ENCODE measurements around the gene CTDP1.
A peak's percentile ranks its signal among the peaks of the same experiment; 100 is the strongest.

The CTDP1 gene

DNA sequence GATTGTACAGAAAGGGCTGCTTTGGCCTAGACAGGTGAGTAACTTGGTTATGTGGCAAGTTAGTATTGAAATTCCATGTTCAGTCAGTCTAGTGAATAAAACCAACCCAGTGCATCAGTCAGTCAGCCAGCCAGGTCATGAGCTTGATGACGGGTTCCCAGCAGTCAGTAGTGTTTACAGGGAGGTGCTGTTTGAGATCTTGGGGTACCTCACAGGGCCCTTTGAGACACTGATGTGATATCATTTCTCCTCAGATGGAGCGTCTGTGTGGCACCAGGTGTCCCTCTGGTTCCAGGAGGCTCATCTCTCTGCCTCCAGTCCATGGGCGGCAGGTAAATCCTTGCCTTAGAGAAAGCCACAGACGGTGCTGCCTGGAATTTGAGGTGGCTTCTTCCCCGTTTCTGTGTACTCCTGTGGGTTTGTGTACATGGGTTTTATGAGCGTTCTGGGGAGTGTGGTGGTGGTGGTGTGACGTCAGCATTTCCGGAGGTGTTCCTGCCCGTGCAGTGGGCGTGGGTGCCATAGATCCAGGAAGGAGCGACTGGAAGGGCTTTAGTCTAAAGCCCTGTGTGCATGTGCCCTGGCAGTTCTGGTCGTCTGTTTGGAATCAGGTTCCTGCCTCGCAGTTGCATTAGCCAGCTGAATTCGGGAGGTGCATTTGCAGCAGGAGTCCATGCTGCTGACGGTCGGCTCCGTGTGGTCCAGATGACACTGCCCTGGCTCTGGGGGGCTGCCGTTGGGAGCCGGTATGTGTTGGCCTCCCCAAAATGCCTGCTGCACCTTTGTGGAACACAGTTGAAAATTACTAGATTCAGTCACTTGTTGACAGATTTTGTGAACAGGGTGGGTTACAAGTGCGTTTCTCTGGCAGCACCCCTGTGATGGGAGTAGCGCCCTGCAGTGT, 2.1 kb downstream of the CTDP1 start:
- Histone ChIP-seq H3K36me3 (peaks cover 0 to 5% (median 0%) of the 10 kb centered on the region in 3 donors), H3K27me3 (no peaks in the 10 kb centered on the region), H3K4me3 (peak overlapping the region in 1 of 2 donors; percentile 89), H3K4me1 (peaks cover 0 to 37% (median 35%) of the 10 kb centered on the region in 4 donors), H3K9me3 (no peaks in the 10 kb centered on the region), H3K27ac (no peak overlapping the region)
- intact Hi-C loops (cut with DNase I; ENCODE audit: low total_unique reads), result loop anchor here (5.0 kb wide), 1 partner anchor 351 kb away; the partner anchor contains the start of gene RBFA
- no peak for TF ChIP-seq CTCF (IDR thresholded peaks at IDR 0.05)
- DNase-seq, result peak in 1 of 2 donors; percentile 39

- no peak for TF ChIP-seq CTCF (IDR thresholded peaks at IDR 0.05)
- H3K36me3 ChIP-seq, result peaks cover 0 to 5% (median 0%) of the 10 kb centered on the region in 3 donors
- no peaks in the 10 kb centered on the region for H3K9me3 ChIP-seq
- intact Hi-C loops (cut with DNase I; ENCODE audit: low total_unique reads), result loop anchor here (5.0 kb wide), 1 partner anchor 350 kb away; the partner anchor contains the start of gene RBFA
- H3K27ac ChIP-seq, result no peak overlapping the region
- no peaks in the 10 kb centered on the region for H3K27me3 ChIP-seq
- H3K4me3 ChIP-seq, result no peak overlapping the region
- peak in 1 of 2 donors; percentile 29 for DNase-seq
- peaks cover 0 to 31% (median 28%) of the 10 kb centered on the region in 4 donors for H3K4me1 ChIP-seq
Measured at GRCh38 chr18:79682481-79682880, 2.9 kb downstream of the CTDP1 start.

DNA sequence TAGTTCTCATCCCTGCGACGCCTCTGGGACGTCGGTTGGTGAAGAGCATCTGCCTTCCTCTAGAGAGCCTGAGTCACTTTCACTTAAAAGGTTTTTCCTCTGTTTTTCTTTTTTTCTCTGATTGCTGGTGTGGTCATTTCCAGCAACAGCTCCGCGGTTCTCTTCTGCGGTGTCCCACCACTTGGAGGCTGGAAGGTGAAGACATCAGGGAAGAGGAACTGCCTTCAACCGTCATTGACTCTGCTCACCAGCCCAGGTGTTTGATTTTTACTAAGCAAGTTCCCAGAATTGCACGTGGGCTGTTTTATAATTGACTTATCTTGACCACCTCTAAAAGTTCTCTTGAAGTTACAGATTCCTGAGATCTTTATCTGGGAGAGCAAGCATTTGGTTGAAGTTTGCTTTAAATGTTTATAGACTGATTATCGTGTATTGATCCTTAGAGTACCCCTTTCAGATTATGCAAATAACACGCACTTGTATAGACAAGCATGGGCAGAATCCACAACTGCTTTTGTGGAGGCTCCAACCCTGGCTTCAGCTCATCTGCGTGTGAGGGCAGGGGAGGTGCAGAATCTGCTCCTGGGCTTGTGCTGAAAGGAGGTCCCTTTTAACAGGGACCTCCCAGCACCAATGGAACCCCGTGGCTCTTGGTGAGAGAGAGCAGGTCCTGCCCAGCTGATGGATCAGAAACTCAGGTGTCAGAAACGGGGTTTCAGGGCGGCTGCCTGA, 3.5 kb downstream of the CTDP1 start:
- intact Hi-C loops (cut with DNase I; ENCODE audit: low total_unique reads), result loop anchor here (5.0 kb wide), 1 partner anchor 349 kb away; the partner anchor contains the start of gene RBFA
- peak in 1 of 2 donors; percentile 45 for DNase-seq
- Histone ChIP-seq H3K4me3 (no peak overlapping the region), H3K9me3 (no peaks in the 10 kb centered on the region), H3K4me1 (peaks cover 0 to 26% (median 23%) of the 10 kb centered on the region in 4 donors), H3K27me3 (no peaks in the 10 kb centered on the region), H3K27ac (no peak overlapping the region), H3K36me3 (peaks cover 0 to 5% (median 0%) of the 10 kb centered on the region in 3 donors)
- TF ChIP-seq CTCF (IDR thresholded peaks at IDR 0.05), result no peak

DNA sequence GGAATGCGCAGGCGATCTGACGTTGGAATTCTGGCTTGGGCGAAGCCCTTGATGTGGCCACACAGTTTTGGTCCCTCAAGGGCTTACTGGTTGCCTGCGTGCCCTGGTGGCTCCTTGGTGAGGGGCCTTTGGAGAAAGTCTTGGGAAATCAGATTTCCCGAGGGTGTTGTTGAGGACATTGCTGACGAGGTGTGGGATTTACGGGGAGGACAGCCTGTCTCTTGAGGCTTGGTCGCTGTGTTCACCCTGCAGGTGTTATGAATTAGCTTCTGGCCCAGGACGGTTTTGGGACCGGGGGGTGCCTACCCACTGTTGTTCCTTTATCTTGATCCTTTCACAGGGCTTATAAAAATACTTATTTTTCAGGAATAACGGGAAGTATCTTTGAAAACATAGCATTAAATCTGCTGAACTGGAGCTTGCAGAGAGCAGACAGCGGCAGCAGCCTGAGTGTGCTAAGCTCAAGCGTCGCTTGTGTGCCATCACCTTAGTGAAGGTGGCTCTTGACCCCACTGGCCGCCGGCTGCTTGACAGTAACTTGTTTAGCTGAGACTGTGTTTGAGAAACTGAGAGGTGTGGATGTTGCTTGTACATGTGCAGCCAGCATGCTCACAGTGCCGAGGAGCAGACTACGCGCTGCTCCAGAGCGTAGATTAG, 4.2 kb downstream of the CTDP1 start:
- Histone ChIP-seq H3K4me1 (peaks cover 0 to 20% (median 18%) of the 10 kb centered on the region in 4 donors), H3K27ac (no peak overlapping the region), H3K9me3 (no peaks in the 10 kb centered on the region), H3K4me3 (no peak overlapping the region), H3K36me3 (peaks cover 0 to 5% (median 0%) of the 10 kb centered on the region in 3 donors), H3K27me3 (no peaks in the 10 kb centered on the region)
- intact Hi-C loops (cut with DNase I; ENCODE audit: low total_unique reads), result loop anchor here (5.0 kb wide), 1 partner anchor 349 kb away; the partner anchor contains the start of gene RBFA
- DNase-seq, result no peak
- no peak for TF ChIP-seq CTCF (IDR thresholded peaks at IDR 0.05)

- Histone ChIP-seq H3K9me3 (no peaks in the 10 kb centered on the region), H3K27ac (no peak overlapping the region), H3K4me1 (peaks cover 0 to 20% (median 18%) of the 10 kb centered on the region in 4 donors), H3K27me3 (no peaks in the 10 kb centered on the region), H3K4me3 (no peak overlapping the region), H3K36me3 (peaks cover 0 to 5% (median 0%) of the 10 kb centered on the region in 3 donors)
- no peak for TF ChIP-seq CTCF (IDR thresholded peaks at IDR 0.05)
- intact Hi-C loops (cut with DNase I; ENCODE audit: low total_unique reads), result loop anchor here (5.0 kb wide), 1 partner anchor 348 kb away; the partner anchor contains the start of gene RBFA
- DNase-seq, result no peak
Measured at GRCh38 chr18:79684283-79684631, 4.7 kb downstream of the CTDP1 start.

Data from tibial artery (tissue), 4 donors.